ENCODE results near the gene MCEMP1. TPM values are rescaled to one million over a fixed set of nuclear protein-coding genes. Genes with fewer than 3 reads are reported as not detected.
A peak's percentile ranks its signal among the peaks of the same experiment; 100 is the strongest.

The MCEMP1 gene
- total and polyA plus RNA-seq, 2 of the 13 experiments (the other 11 are each of a cell fraction or from before 2014, with no cell fraction given) = not detected

- TF ChIP-seq ZNF782 (CRISPR knock-in tag; IDR thresholded peaks at IDR 0.05; ENCODE audit: borderline replicate concordance) = no peak
- no peak for TF ChIP-seq ZNF800 (CRISPR knock-in tag; IDR thresholded peaks at IDR 0.05)
- TF ChIP-seq NRL (CRISPR knock-in tag; IDR thresholded peaks at IDR 0.05; ENCODE audit: borderline replicate concordance) = no peak
- no peak for TF ChIP-seq TOPORS (CRISPR knock-in tag; IDR thresholded peaks at IDR 0.05)
- TF ChIP-seq PHF21A (CRISPR knock-in tag; IDR thresholded peaks at IDR 0.05) = no peak
- TF ChIP-seq CCDC6 (CRISPR knock-in tag; IDR thresholded peaks at IDR 0.05) = no peak
- TF ChIP-seq ZNF766 (CRISPR knock-in tag; IDR thresholded peaks at IDR 0.05; ENCODE audit: borderline replicate concordance) = peak; percentile 74; the same call in 1 of the 2 replicates
- no peak for TF ChIP-seq PTBP1 (IDR thresholded peaks at IDR 0.05; ENCODE audit: low read depth, low read length, poor library complexity, severe bottlenecking)
- no peak for TF ChIP-seq TCF7L2 (IDR thresholded peaks at IDR 0.05; ENCODE audit: low read depth, low read length)
- TF ChIP-seq MAFK (conservative IDR thresholded peaks at IDR 0.05 in 1 of 2, IDR thresholded peaks at IDR 0.05 in 1 of 2; ENCODE audit: low read length in 2 of 2) = no peak
- no peak for TF ChIP-seq SP2 (CRISPR knock-in tag; IDR thresholded peaks at IDR 0.05)
- TF ChIP-seq EP300 (IDR thresholded peaks at IDR 0.05; ENCODE audit: low read depth in 2 of 2, low read length in 2 of 2) = no peak
- TF ChIP-seq EP300 (CRISPR knock-in tag; IDR thresholded peaks at IDR 0.05; ENCODE audit: borderline replicate concordance) = no peak
- TF ChIP-seq RFXANK (CRISPR knock-in tag; IDR thresholded peaks at IDR 0.05) = no peak
- no peak for TF ChIP-seq TCF7 (IDR thresholded peaks at IDR 0.05; ENCODE audit: low read depth)
- no peak for TF ChIP-seq CEBPB (IDR thresholded peaks at IDR 0.05; ENCODE audit: borderline replicate concordance, low read depth, low read length)
- TF ChIP-seq YEATS2 (CRISPR knock-in tag; IDR thresholded peaks at IDR 0.05; ENCODE audit: borderline replicate concordance) = peak; percentile 80; the same call in 1 of the 2 replicates
- TF ChIP-seq ZNF367 (CRISPR knock-in tag; IDR thresholded peaks at IDR 0.05; ENCODE audit: borderline replicate concordance) = no peak; the same call in 1 of the 2 replicates
- TF ChIP-seq ZNF747 (CRISPR knock-in tag; IDR thresholded peaks at IDR 0.05; ENCODE audit: borderline replicate concordance) = peak; percentile 69; the same call in 1 of the 2 replicates
- TF ChIP-seq NCOA5 (CRISPR knock-in tag; IDR thresholded peaks at IDR 0.05) = no peak
- TF ChIP-seq ZNF629 (CRISPR knock-in tag; conservative IDR thresholded peaks at IDR 0.05) = no peak; the same call in 1 of the 2 replicates
- peak; percentile 73 for TF ChIP-seq DNMT1 (CRISPR knock-in tag; IDR thresholded peaks at IDR 0.05)
- peak; percentile 84 for TF ChIP-seq SALL1 (CRISPR knock-in tag; IDR thresholded peaks at IDR 0.05)
- TF ChIP-seq NFYC (CRISPR knock-in tag; IDR thresholded peaks at IDR 0.05) = no peak
- peak; percentile 84 to 87; a peak in 3 of 4 replicates for TF ChIP-seq HMGXB4 (CRISPR knock-in tag; IDR thresholded peaks at IDR 0.05; ENCODE audit: borderline replicate concordance in 1 of 2, low read depth in 1 of 2)
- TF ChIP-seq ZNF883 (CRISPR knock-in tag; IDR thresholded peaks at IDR 0.05; ENCODE audit: not compliant biosample characterization) = no peak
- no peak for TF ChIP-seq PAWR (CRISPR knock-in tag; IDR thresholded peaks at IDR 0.05; ENCODE audit: borderline replicate concordance)
- no peak for TF ChIP-seq ZNF460 (CRISPR knock-in tag; IDR thresholded peaks at IDR 0.05; ENCODE audit: borderline replicate concordance)
These were observed 3.9 kb downstream of the MCEMP1 start, which contains the start of gene TRAPPC5 (continued) for GRCh38 chr19:7680606-7681339.

Data from HepG2 (cell line).